GM23248 (cell line): Measurements from ENCODE around the gene SART1. TPM values are rescaled to one million over a fixed set of nuclear protein-coding genes. Genes with fewer than 3 reads are reported as not detected.

Source experiments
- DNase-seq: peaks from one replicate; pipeline ENCODE4 v3.0.0-alpha.2; 2015
- H2AFZ ChIP-seq: fragments of 200-600 bp; sonication (generic); 2 replicates; pipeline ENCODE4 v1.6.1; 2016; ENCODE audit warnings: antibody characterized with exemption
- H3F3A ChIP-seq: fragments of 200-600 bp; sonication (generic); 2 replicates; pipeline ENCODE4 v1.6.1; 2016; ENCODE audit warnings: mild to moderate bottlenecking, antibody characterized with exemption, mixed run types; ENCODE audit not compliant: insufficient read depth
- H3K27ac ChIP-seq: fragments of 200-600 bp; sonication (generic); 2 replicates; pipeline ENCODE4 v1.5.1; 2016; ENCODE audit warnings: mild to moderate bottlenecking
- H3K27me3 ChIP-seq: fragments of 200-600 bp; sonication (generic); replicated peaks from 2 replicates; pipeline ENCODE4 v1.6.1; 2016; ENCODE audit warnings: mild to moderate bottlenecking; ENCODE audit not compliant: insufficient read depth
- H3K36me3 ChIP-seq: fragments of 200-600 bp; sonication (generic); 2 replicates; pipeline ENCODE4 v1.6.1; 2016; ENCODE audit warnings: low read depth, mild to moderate bottlenecking
- H3K4me1 ChIP-seq: fragments of 200-600 bp; sonication (generic); 2 replicates; pipeline ENCODE4 v1.6.1; 2016; ENCODE audit warnings: mild to moderate bottlenecking; ENCODE audit not compliant: insufficient read depth
- H3K4me2 ChIP-seq: fragments of 200-600 bp; sonication (generic); one replicate; pipeline ENCODE4 v1.6.1; 2016; ENCODE audit warnings: mild to moderate bottlenecking; ENCODE audit not compliant: unreplicated experiment
- H3K4me3 ChIP-seq: fragments of 200-600 bp; sonication (generic); 2 replicates; pipeline ENCODE4 v1.5.1; 2016; ENCODE audit warnings: mild to moderate bottlenecking
- H3K79me2 ChIP-seq: fragments of 200-600 bp; sonication (generic); 2 replicates; pipeline ENCODE4 v1.6.1; 2016; ENCODE audit warnings: mild to moderate bottlenecking; ENCODE audit not compliant: insufficient read depth
- H3K9ac ChIP-seq: fragments of 200-600 bp; sonication (generic); 2 replicates; pipeline ENCODE4 v1.6.1; 2016; ENCODE audit warnings: mild to moderate bottlenecking
- H3K9me2 ChIP-seq: fragments of 200-600 bp; sonication (generic); 2 replicates; pipeline ENCODE4 v1.6.1; 2016; ENCODE audit warnings: mixed run types, mild to moderate bottlenecking, moderate library complexity; ENCODE audit not compliant: insufficient read depth
- H3K9me3 ChIP-seq: fragments of 200-600 bp; sonication (generic); one replicate; pipeline ENCODE4 v1.6.1; 2017; ENCODE audit warnings: low read depth
- H4K20me1 ChIP-seq: fragments of 200-600 bp; sonication (generic); 2 replicates; pipeline ENCODE4 v1.6.0; 2016; ENCODE audit not compliant: insufficient read depth
- EZH2 ChIP-seq: fragments of 200-600 bp; sonication (generic); IDR thresholded peaks from 2 replicates; pipeline ENCODE4 v1.6.1; 2018; ENCODE audit warnings: antibody characterized with exemption, mild to moderate bottlenecking; ENCODE audit not compliant: insufficient read depth, poor library complexity, severe bottlenecking
- EZH2phosphoT487 ChIP-seq: fragments of 200-600 bp; sonication (generic); IDR thresholded peaks from 2 replicates; pipeline ENCODE4 v1.6.1; 2018; ENCODE audit warnings: antibody characterized with exemption, moderate library complexity, mild to moderate bottlenecking, low read depth; ENCODE audit not compliant: insufficient read depth
- WGBS, 2 experiments: methylation state at CpG; one replicate each; pipeline ENCODE4 v1.1.6; 2015 to 2017; ENCODE audit warnings: low lambda C conversion rate in 2 of 2, low coverage in 1 of 2; ENCODE audit errors: missing lambda C conversion rate in 2 of 2; 5-methylcytosine and 5-hydroxymethylcytosine counted together
- in situ Hi-C: fragments of 300-500 bp; cut with MboI; formaldehyde crosslinking; loops from 2 replicates; pipeline ENCODE4 v1.15.0; 2020
- polyA plus RNA-seq: library from polyadenylated mRNA; unstranded; fragments of >200 nt; fragmentation: Nextera tagmentation; extraction: Ambion mirVana; gene quantifications from 2 replicates; pipeline ENCODE4 v1.2.1, GENCODE V29; 2016
- total RNA-seq: library from RNA; depleted of rRNA; stranded (reverse); fragments of >200 nt; shearing (Covaris generic); gene quantifications from 2 replicates; pipeline ENCODE4 v1.2.3, GENCODE V29; 2014; rRNA removed

SART1 gene
- total and polyA plus RNA-seq, 2 experiments from 2014 or later = 27.7 to 48.6 TPM

GRCh38 chr11:66026017-66026529 lies 64.5 kb downstream of the SART1 start, which contains the start of gene CATSPER1:
CATSPER1 (minus strand) TSS chr11:66026479; CDS start chr11:66026379, 100 bp downstream.
- H2AFZ ChIP-seq = no peak within 1 kb of the TSS
- H4K20me1 ChIP-seq = no peaks in the 10 kb centered on the region

More at GRCh38 chr11:66026017-66026529, 64.5 kb downstream of the SART1 start, which contains the start of gene CATSPER1:
- DNase-seq = no peak
- Histone ChIP-seq H3K27me3 (no peaks in the 10 kb centered on the region), H3K36me3 (no peaks in the 10 kb centered on the region), H3K4me1 (peaks cover 9% of the 10 kb centered on the region), H3K79me2 (no peaks in the 10 kb centered on the region), H3K4me3 (no peak within 1 kb of the TSS), H3K27ac (no peak within 1 kb of the TSS), H3K9me2 (no peaks in the 10 kb centered on the region), H3K9ac (no peak within 1 kb of the TSS), H3F3A (no peaks in the 10 kb centered on the region), H3K9me3 (no peaks in the 10 kb centered on the region), H3K4me2 (no peak within 1 kb of the TSS)
- TF ChIP-seq EZH2phosphoT487 = no peak
- no peak for TF ChIP-seq EZH2
- 76 to 77% methylated on average over 18 of the region's 18 CpGs for WGBS, 2 experiments
- in situ Hi-C loops = no loop called here

Other genes with a start within 250 kb of the SART1 start
- gene KAT5, start 249.5 kb upstream of the SART1 start, total RNA-seq = 36.6 and 47.4 TPM in 2 replicates
- gene KAT5, start 249.5 kb upstream of the SART1 start, polyA plus RNA-seq = 28.8 and 29.5 TPM in 2 replicates
- gene RNASEH2C, start 240.9 kb upstream of the SART1 start, total RNA-seq = 45.7 and 56.1 TPM in 2 replicates
- gene RNASEH2C, start 240.9 kb upstream of the SART1 start, polyA plus RNA-seq = 115 and 117 TPM in 2 replicates
- 14.8 and 16.4 TPM in 2 replicates for gene AP5B1, start 180.8 kb upstream of the SART1 start, total RNA-seq
- gene AP5B1, start 180.8 kb upstream of the SART1 start, polyA plus RNA-seq = 4.4 and 4.9 TPM in 2 replicates
- gene OVOL1, start 174.7 kb upstream of the SART1 start, total RNA-seq = not detected in 2 replicates
- not detected in 2 replicates for gene OVOL1, start 174.7 kb upstream of the SART1 start, polyA plus RNA-seq
- gene SNX32, start 127.8 kb upstream of the SART1 start, total RNA-seq = not detected in 2 replicates
- 0.51 and 0.98 TPM in 2 replicates for gene SNX32, start 127.8 kb upstream of the SART1 start, polyA plus RNA-seq
- 1,045 and 1,312 TPM in 2 replicates for gene CFL1, start 103.6 kb upstream of the SART1 start, total RNA-seq
- 2,650 and 2,758 TPM in 2 replicates for gene CFL1, start 103.6 kb upstream of the SART1 start, polyA plus RNA-seq
- gene MUS81, start 101.3 kb upstream of the SART1 start, total RNA-seq = 49.6 and 56.0 TPM in 2 replicates
- gene MUS81, start 101.3 kb upstream of the SART1 start, polyA plus RNA-seq = 39.4 and 42.0 TPM in 2 replicates
- 308 and 328 TPM in 2 replicates for gene EFEMP2, start 88.9 kb upstream of the SART1 start, total RNA-seq
- 520 and 545 TPM in 2 replicates for gene EFEMP2, start 88.9 kb upstream of the SART1 start, polyA plus RNA-seq
- 1.1 TPM in 1 of 2 replicates, not detected in the other for gene CTSW, start 81.9 kb upstream of the SART1 start, total RNA-seq
- gene CTSW, start 81.9 kb upstream of the SART1 start, polyA plus RNA-seq = 0.23 and 0.51 TPM in 2 replicates
- 201 and 220 TPM in 2 replicates for gene FIBP, start 73.3 kb upstream of the SART1 start, total RNA-seq
- 200 and 203 TPM in 2 replicates for gene FIBP, start 73.3 kb upstream of the SART1 start, polyA plus RNA-seq
- 95.1 and 143 TPM in 2 replicates for gene CCDC85B, start 71.1 kb upstream of the SART1 start, total RNA-seq
- gene CCDC85B, start 71.1 kb upstream of the SART1 start, polyA plus RNA-seq = 116 and 118 TPM in 2 replicates
- gene FOSL1, start 61.3 kb upstream of the SART1 start, total RNA-seq = 80.6 and 88.9 TPM in 2 replicates
- 104 and 105 TPM in 2 replicates for gene FOSL1, start 61.3 kb upstream of the SART1 start, polyA plus RNA-seq
- gene C11orf68, start 42.7 kb upstream of the SART1 start, total RNA-seq = 46.2 and 50.5 TPM in 2 replicates
- gene C11orf68, start 42.7 kb upstream of the SART1 start, polyA plus RNA-seq = 91.5 and 94.4 TPM in 2 replicates
- gene DRAP1, start 42.3 kb upstream of the SART1 start, total RNA-seq = 223 and 307 TPM in 2 replicates
- 517 and 533 TPM in 2 replicates for gene DRAP1, start 42.3 kb upstream of the SART1 start, polyA plus RNA-seq
- gene TSGA10IP, start 16.3 kb upstream of the SART1 start, total RNA-seq = 0.13 TPM in 1 of 2 replicates, not detected in the other
- not detected in 2 replicates for gene TSGA10IP, start 16.3 kb upstream of the SART1 start, polyA plus RNA-seq
- gene EIF1AD, start 40.4 kb downstream of the SART1 start, total RNA-seq = 21.2 and 22.8 TPM in 2 replicates
- gene EIF1AD, start 40.4 kb downstream of the SART1 start, polyA plus RNA-seq = 21.6 and 25.3 TPM in 2 replicates
- gene BANF1, start 40.8 kb downstream of the SART1 start, total RNA-seq = 24.9 and 31.6 TPM in 2 replicates
- 330 and 346 TPM in 2 replicates for gene BANF1, start 40.8 kb downstream of the SART1 start, polyA plus RNA-seq
- gene CST6, start 50.3 kb downstream of the SART1 start, total RNA-seq = 15.3 and 21.9 TPM in 2 replicates
- 35.1 and 35.3 TPM in 2 replicates for gene CST6, start 50.3 kb downstream of the SART1 start, polyA plus RNA-seq
- not detected in 2 replicates for gene CATSPER1, start 64.7 kb downstream of the SART1 start, total RNA-seq
- 1.1 and 1.7 TPM in 2 replicates for gene CATSPER1, start 64.7 kb downstream of the SART1 start, polyA plus RNA-seq
- gene GAL3ST3, start 87.4 kb downstream of the SART1 start, total RNA-seq = not detected in 2 replicates
- not detected in 2 replicates for gene GAL3ST3, start 87.4 kb downstream of the SART1 start, polyA plus RNA-seq
- gene SF3B2, start 90.6 kb downstream of the SART1 start, total RNA-seq = 95.7 and 117 TPM in 2 replicates
- 146 and 152 TPM in 2 replicates for gene SF3B2, start 90.6 kb downstream of the SART1 start, polyA plus RNA-seq
- 44.6 and 48.9 TPM in 2 replicates for gene PACS1, start 108.5 kb downstream of the SART1 start, total RNA-seq
- gene PACS1, start 108.5 kb downstream of the SART1 start, polyA plus RNA-seq = 33.2 and 36.0 TPM in 2 replicates